ENCODE data around the gene MYO16. TPM values are rescaled to one million over a fixed set of nuclear protein-coding genes. Genes with fewer than 3 reads are reported as not detected.

Gene MYO16
- total RNA-seq, 1 donor from 2014 or later: not detected

- DNase-seq (ENCODE audit: low spot score): no peak
Observed at GRCh38 chr13:109126178-109126577, 496.8 kb downstream of the MYO16 start.

- no peak for DNase-seq (ENCODE audit: low spot score)
Observed at GRCh38 chr13:109126891-109127641, 497.7 kb downstream of the MYO16 start.

GRCh38 chr13:109128121-109128520 is 498.7 kb downstream of the MYO16 start:
- DNase-seq (ENCODE audit: low spot score): no peak

GRCh38 chr13:109130093-109130835 is 500.9 kb downstream of the MYO16 start:
- no peak for DNase-seq (ENCODE audit: low spot score)

- DNase-seq (ENCODE audit: low spot score): no peak
Observed at GRCh38 chr13:109131698-109132257, 502.4 kb downstream of the MYO16 start.

- DNase-seq (ENCODE audit: low spot score): no peak
Observed at GRCh38 chr13:109135018-109135417, 505.6 kb downstream of the MYO16 start.

GRCh38 chr13:109136873-109137272 is 507.5 kb downstream of the MYO16 start:
- DNase-seq (ENCODE audit: low spot score): no peak

- DNase-seq (ENCODE audit: low spot score): no peak
Observed at GRCh38 chr13:109139346-109139745, 509.9 kb downstream of the MYO16 start.

- no peak for DNase-seq (ENCODE audit: low spot score)
Observed at GRCh38 chr13:109140054-109140453, 510.6 kb downstream of the MYO16 start.

- no peak for DNase-seq (ENCODE audit: low spot score)
Observed at GRCh38 chr13:109140479-109141349, 511.3 kb downstream of the MYO16 start.

GRCh38 chr13:109141706-109142105 is 512.3 kb downstream of the MYO16 start:
- DNase-seq (ENCODE audit: low spot score): no peak

GRCh38 chr13:109144693-109145437 is 515.5 kb downstream of the MYO16 start:
- DNase-seq (ENCODE audit: low spot score): no peak

- DNase-seq (ENCODE audit: low spot score): no peak
Observed at GRCh38 chr13:109145631-109146030, 516.2 kb downstream of the MYO16 start.

- no peak for DNase-seq (ENCODE audit: low spot score)
Observed at GRCh38 chr13:109146393-109146792, 517.0 kb downstream of the MYO16 start.

GRCh38 chr13:109146912-109147647 is 517.7 kb downstream of the MYO16 start:
- DNase-seq (ENCODE audit: low spot score): no peak

GRCh38 chr13:109148243-109148642 is 518.8 kb downstream of the MYO16 start:
- no peak for DNase-seq (ENCODE audit: low spot score)

- no peak for DNase-seq (ENCODE audit: low spot score)
Observed at GRCh38 chr13:109150696-109151095, 521.3 kb downstream of the MYO16 start.

- DNase-seq (ENCODE audit: low spot score): no peak
Observed at GRCh38 chr13:109151255-109151654, 521.8 kb downstream of the MYO16 start.

GRCh38 chr13:109151696-109152095 is 522.3 kb downstream of the MYO16 start:
- DNase-seq (ENCODE audit: low spot score): no peak

GRCh38 chr13:109152311-109152820 is 523.0 kb downstream of the MYO16 start:
- DNase-seq (ENCODE audit: low spot score): no peak

Data from ureter (tissue), 1 donor.